NB4 (cell line): ENCODE data around the gene S100A2.
"Not testable (repeated sequence)": the region's sequence is repeated elsewhere in the genome, so short reads cannot be mapped to it uniquely, and the experiment has no call there.

ENCODE experiments used
- DNase-seq: peaks from one replicate; pipeline ENCODE4 v3.0.0; 2010; ENCODE audit warnings: low read depth
- H3K4me3 ChIP-seq: one replicate; pipeline ENCODE4 v1.5.1; 2011; ENCODE audit warnings: mild to moderate bottlenecking, low read depth, low read length, moderate library complexity
- MYC ChIP-seq: IDR thresholded peaks from 2 replicates; pipeline ENCODE4 v1.6.1; 2011; ENCODE audit warnings: low read depth, low read length
- POLR2A ChIP-seq: IDR thresholded peaks from 2 replicates; pipeline ENCODE4 v1.6.1; 2011; ENCODE audit warnings: mild to moderate bottlenecking; ENCODE audit not compliant: insufficient read length; ENCODE audit errors: extremely low read depth
- TF ChIP-seq, protein P1 (sequence below): IDR thresholded peaks from 2 replicates; pipeline ENCODE4 v1.6.1; 2011; ENCODE audit warnings: low read depth, low read length
- TF ChIP-seq, protein P2 (sequence below): IDR thresholded peaks from one replicate; pipeline ENCODE4 v1.5.1; 2012; ENCODE audit warnings: low read depth, low read length

S100A2 gene

DNA sequence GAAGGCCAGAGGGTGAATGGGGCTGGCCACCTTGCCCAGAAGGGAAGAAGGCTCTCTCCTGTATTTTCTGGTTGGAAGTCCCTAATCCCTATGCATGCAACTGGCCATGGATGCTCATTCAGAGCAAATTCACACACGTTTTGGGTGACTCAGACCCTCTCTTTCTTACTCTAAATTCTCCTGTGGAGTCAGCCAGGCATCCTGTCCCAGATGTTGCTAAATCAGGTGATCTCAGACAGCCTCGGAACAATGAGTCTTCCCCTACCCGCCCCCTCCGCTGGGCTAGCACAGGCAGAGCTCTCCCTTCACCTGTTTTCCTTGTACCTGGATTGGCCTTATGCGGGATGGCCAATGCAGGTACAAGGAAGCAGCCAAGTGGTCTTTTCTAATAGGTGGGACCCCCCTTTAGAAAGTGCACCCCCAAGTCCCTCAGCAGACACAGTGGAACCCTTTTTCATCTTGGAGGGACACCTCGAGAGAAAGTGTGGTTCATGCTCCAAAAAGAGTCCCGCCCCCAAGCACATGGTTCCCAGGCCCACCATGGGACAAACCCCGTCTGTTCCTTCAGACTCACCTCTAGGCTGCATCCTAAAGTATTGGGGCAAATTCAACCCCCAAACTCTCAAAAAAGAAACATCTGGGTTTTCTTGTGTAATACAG, 38.5 kb downstream of the S100A2 start:
- no peak overlapping the region for H3K4me3 ChIP-seq
- DNase-seq = no peak
- TF ChIP-seq, protein P1, sequence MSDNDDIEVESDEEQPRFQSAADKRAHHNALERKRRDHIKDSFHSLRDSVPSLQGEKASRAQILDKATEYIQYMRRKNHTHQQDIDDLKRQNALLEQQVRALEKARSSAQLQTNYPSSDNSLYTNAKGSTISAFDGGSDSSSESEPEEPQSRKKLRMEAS = no peak

DNA sequence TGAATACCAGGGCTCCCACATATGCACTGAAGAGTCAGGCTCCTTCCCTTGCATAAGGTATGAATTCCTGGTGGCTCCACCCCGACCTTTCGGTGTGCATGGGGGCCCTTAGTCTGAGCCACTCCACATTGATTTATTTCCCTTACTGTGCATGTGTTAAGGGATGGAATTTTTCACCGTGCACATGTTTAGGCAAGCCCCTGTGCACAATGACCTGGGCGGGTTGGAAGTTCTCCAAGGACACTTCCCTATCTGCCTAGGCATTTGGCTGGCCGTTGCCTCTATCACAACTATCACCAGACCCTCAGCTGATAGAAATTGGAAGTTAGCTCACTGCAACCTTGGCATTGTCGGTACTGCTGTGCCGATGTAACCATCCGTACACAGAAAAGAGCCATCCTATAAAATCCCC, 39.5 kb downstream of the S100A2 start:
- DNase-seq = no peak
- no peak overlapping the region for H3K4me3 ChIP-seq
- TF ChIP-seq, protein P1 = no peak
- TF ChIP-seq POLR2A = no peak
- TF ChIP-seq, protein P2, sequence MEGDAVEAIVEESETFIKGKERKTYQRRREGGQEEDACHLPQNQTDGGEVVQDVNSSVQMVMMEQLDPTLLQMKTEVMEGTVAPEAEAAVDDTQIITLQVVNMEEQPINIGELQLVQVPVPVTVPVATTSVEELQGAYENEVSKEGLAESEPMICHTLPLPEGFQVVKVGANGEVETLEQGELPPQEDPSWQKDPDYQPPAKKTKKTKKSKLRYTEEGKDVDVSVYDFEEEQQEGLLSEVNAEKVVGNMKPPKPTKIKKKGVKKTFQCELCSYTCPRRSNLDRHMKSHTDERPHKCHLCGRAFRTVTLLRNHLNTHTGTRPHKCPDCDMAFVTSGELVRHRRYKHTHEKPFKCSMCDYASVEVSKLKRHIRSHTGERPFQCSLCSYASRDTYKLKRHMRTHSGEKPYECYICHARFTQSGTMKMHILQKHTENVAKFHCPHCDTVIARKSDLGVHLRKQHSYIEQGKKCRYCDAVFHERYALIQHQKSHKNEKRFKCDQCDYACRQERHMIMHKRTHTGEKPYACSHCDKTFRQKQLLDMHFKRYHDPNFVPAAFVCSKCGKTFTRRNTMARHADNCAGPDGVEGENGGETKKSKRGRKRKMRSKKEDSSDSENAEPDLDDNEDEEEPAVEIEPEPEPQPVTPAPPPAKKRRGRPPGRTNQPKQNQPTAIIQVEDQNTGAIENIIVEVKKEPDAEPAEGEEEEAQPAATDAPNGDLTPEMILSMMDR = no peak
- TF ChIP-seq MYC = no peak

DNA sequence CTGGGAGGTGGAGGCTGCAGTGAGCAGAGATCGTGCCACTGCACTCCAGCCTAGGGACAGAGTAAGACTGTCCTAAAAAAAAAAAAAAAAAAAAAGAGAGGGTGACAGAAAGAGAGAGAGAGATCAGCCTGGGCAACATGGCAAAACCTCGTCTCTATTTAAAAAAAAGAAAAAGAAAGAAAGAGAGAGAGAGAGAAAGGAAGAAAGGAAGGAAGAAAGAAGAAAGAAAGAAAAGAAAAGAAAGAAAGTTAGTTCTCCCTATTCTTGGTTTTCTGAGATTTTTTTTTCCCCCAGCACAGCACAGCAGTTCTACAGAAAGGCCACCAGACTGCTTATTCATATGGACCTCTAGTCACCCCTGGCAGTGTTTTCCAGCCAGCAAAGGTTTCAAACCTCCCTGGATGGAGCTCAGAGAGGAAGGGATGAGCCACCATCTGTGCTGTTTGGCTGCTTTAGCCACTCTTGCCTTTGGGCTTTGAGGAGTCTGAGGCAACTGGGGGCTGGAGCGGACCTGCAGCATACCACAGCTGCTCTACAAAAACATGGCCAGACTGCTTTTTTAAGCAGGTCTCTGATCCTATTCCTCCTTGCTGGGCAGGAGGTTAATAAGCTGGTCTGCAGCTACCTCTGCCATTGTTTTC, 40.4 kb downstream of the S100A2 start:
- DNase-seq = no peak
- TF ChIP-seq, protein P1 = no peak
- TF ChIP-seq MYC = no peak
- TF ChIP-seq, protein P2 = no peak
- no peak for TF ChIP-seq POLR2A

DNA sequence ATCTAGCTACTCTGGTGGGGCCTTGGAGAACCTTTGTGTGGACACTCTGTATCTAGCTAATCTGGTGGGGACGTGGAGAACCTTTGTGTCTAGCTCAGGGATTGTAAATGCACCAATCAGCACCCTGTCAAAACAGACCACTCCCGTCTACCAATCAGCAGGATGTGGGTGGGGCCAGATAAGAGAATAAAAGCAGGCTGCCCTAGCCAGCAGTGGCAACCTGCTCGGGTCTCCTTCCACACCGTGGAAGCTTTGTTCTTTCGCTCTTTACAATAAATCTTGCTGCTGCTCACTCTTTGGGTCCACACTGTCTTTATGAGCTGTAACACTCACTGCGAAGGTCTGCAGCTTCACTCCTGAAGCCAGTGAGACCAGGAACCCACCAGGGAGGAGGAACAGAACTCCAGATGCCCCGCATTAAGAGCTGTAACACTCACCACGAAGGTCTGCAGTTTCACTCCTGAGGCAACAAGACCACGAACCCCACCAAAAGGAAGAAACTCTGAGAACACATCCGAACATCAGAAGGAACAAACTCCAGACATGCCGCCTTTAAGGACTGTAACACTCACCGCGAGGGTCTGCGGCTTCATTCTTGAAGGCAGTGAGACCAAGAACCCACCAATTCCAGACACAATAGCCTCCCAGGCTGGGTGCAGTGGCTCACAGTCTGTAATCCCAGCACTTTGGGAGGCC, 43.1 kb downstream of the S100A2 start:
- not testable (repeated sequence) for H3K4me3 ChIP-seq, DNase-seq

More for the DNA sequence above, 40.4 kb downstream of the S100A2 start:
- H3K4me3 ChIP-seq = no peak overlapping the region

DNA sequence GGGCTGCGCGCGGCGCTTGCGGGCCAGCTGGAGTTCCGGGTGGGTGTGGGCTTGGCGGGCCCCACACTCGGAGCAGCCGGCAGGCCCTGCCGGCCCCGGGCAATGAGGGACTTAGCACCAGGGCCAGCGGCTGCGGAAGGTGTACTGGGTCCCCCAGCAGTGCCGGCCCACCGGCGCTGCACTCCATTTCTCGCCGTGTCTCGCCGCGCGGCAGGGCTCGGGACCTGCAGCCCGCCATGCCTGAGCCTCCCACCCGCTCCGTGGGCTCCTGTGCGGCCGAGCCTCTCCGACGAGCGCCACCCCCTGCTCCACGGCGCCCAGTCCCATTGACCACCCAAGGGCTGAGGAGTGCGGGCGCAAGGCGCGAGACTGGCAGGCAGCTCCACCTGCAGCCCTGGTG, 43.8 kb downstream of the S100A2 start:
- DNase-seq, H3K4me3 ChIP-seq: not testable (repeated sequence)

DNA sequence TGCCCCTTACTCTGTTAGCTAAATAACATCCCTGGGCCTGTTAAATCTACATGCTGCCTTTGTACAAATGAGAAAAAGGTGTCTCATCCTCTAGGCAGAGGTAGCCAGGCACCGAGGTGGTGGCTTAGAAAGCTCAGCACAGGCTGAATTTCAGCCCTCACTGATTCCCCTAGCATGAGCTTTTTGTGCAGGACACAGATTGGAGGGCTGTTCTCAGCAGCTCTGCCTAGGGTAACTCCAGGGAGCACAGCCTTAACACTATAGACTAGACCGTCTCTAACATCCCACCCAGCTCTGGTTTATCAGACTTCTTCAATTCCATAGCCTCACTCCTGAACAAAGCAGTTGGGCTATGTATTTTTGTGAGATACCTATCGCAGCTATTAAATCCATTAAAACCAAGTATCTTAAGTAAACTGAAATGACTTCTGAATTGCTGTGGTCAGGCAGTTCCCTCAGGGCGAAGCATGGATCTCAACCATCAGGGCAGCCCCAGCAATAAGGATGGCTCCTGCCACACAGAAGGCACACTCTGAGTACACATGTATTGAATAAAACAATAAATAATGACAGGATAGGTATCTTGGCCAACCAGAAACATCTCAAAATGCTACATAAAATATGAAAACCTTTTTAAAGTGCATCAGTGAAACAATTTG, 44.7 kb downstream of the S100A2 start:
- H3K4me3 ChIP-seq = no peak overlapping the region
- TF ChIP-seq, protein P2 = no peak
- TF ChIP-seq MYC (no peak), POLR2A (no peak)
- TF ChIP-seq, protein P1 = no peak
- DNase-seq = no peak

DNA sequence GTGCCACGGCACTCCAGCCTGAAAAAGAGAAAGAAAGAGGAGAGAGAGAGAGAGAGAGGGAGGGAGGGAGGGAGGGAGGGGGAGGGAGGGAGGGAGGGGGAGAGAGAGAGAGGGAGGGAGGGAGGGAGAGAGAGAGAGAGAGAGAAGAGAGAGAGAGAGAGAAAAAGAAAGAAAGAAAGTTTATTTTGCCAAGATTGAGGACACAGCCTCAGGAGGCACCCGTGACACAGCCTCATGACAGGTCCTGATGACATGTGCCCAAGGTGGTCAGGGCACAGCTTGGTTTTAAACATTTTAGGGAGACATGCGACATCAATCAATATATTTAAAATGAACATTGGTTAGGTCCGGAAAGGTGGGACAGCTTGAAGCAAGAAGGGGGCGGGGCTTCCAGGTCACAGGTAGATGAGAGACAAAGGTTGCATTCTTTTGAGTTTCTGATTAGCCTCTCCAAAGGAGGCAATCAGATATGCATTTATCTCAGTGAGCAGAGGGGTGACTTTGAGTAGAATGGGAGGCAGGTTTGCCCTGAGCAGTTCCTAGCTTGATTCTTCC, 45.4 kb downstream of the S100A2 start:
- not testable (repeated sequence) for H3K4me3 ChIP-seq, DNase-seq
